A673 (cell line): ENCODE results near the gene TTC39A.

Source experiments
- EZH2 ChIP-seq: fragments of 200-600 bp; sonication (generic); IDR thresholded peaks from 2 replicates; pipeline ENCODE4 v1.6.1; 2017; ENCODE audit warnings: borderline replicate concordance, low read depth, mild to moderate bottlenecking, mixed read lengths, antibody characterized with exemption, low read length; ENCODE audit not compliant: poor library complexity, severe bottlenecking
- TF ChIP-seq, protein P1 (sequence below): fragments of 300-800, 200-600 bp; sonication (generic); conservative IDR thresholded peaks from 2 replicates; pipeline ENCODE4 v1.5.1; 2017; ENCODE audit warnings: low read depth, mild to moderate bottlenecking, antibody characterized with exemption, low read length, moderate library complexity, mixed read lengths

DNA sequence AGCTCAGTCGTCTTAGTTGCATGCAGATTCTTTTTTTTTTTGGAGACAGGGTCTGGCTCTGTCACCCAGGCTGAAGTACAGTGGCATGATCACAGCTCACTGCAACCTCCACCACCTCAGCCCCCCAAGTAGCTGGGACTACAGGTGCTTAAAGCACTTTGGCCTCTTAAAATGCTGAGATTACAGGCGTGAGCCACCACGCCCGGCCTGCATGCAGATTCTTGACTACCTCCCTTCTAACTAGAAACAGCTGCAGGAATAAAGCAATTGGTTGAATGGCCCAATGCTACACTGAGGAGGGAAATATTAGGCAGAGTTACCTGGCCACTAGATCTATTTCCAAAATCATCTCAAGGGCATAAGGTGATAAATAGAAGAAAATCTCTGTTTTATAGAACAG is 29.5 kb upstream of the TTC39A start:
- TF ChIP-seq, protein P1, sequence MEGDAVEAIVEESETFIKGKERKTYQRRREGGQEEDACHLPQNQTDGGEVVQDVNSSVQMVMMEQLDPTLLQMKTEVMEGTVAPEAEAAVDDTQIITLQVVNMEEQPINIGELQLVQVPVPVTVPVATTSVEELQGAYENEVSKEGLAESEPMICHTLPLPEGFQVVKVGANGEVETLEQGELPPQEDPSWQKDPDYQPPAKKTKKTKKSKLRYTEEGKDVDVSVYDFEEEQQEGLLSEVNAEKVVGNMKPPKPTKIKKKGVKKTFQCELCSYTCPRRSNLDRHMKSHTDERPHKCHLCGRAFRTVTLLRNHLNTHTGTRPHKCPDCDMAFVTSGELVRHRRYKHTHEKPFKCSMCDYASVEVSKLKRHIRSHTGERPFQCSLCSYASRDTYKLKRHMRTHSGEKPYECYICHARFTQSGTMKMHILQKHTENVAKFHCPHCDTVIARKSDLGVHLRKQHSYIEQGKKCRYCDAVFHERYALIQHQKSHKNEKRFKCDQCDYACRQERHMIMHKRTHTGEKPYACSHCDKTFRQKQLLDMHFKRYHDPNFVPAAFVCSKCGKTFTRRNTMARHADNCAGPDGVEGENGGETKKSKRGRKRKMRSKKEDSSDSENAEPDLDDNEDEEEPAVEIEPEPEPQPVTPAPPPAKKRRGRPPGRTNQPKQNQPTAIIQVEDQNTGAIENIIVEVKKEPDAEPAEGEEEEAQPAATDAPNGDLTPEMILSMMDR = no peak
- TF ChIP-seq EZH2 = no peak
